Measurements from ENCODE around the gene SULT1A1. TPM values are rescaled to one million over a fixed set of nuclear protein-coding genes. Genes with fewer than 3 reads are reported as not detected.
"Not testable (repeated sequence)": the region's sequence is repeated elsewhere in the genome, so short reads cannot be mapped to it uniquely, and the experiment has no call there.

SULT1A1 gene
- total RNA-seq, 2 donors from 2014 or later, result 26.7 to 35.6 TPM

- ATAC-seq, result no peak
- H3K27me3 ChIP-seq, result no peaks in the 10 kb centered on the region
- peak overlapping the region; percentile 50 to 73 (median 64) for H3K27ac ChIP-seq
- intact Hi-C loops (cut with DNase I), result no loop called here
- no peaks in the 10 kb centered on the region for H3K36me3 ChIP-seq (replicated peaks in 1 of 2; ENCODE audit: insufficient read depth in 1 of 2, low read depth in 2 of 2)
- H3K4me1 ChIP-seq, result peaks cover 30% of the 10 kb centered on the region
- H3K4me3 ChIP-seq, result no peak overlapping the region
- TF ChIP-seq POLR2A (IDR thresholded peaks at IDR 0.05), result no peak
- no peak for TF ChIP-seq CTCF (IDR thresholded peaks at IDR 0.05)
- DNase-seq, result peak in 1 of 4 donors; percentile 27
- no peaks in the 10 kb centered on the region for H3K9me3 ChIP-seq
- WGBS, 2 donors, result 41 to 59% methylated on average over 5 to 10 of the region's 10 CpGs
Observed at GRCh38 chr16:28610595-28611191, 849 bp upstream of the SULT1A1 start.

- H3K27me3 ChIP-seq; intact Hi-C loops (cut with DNase I); H3K4me3 ChIP-seq; ATAC-seq; H3K9me3 ChIP-seq; H3K36me3 ChIP-seq (replicated peaks in 1 of 2; ENCODE audit: insufficient read depth in 1 of 2, low read depth in 2 of 2): not testable (repeated sequence)
- 61% methylated on average over 10 of the region's 11 CpGs; no CpG with 5 or more reads in 1 of the 2 donors for WGBS, 2 donors
- Histone ChIP-seq H3K4me1 (peaks cover 30% of the 10 kb centered on the region), H3K27ac (peak overlapping the region; percentile 61 to 73 (median 70))
- peak in 3 of 4 donors; percentile 27 to 41 (median 38) for DNase-seq
Observed at GRCh38 chr16:28608867-28609596, 812 bp downstream of the SULT1A1 start.

- H3K36me3 ChIP-seq (replicated peaks in 1 of 2; ENCODE audit: insufficient read depth in 1 of 2, low read depth in 2 of 2); intact Hi-C loops (cut with DNase I); H3K9me3 ChIP-seq; H3K4me3 ChIP-seq; ATAC-seq; DNase-seq; H3K27me3 ChIP-seq: not testable (repeated sequence)
- Histone ChIP-seq H3K27ac (peak overlapping the region in 2 of 4 donors; percentile 61 to 73), H3K4me1 (peaks cover 30% of the 10 kb centered on the region)
- WGBS, 2 donors, result 95 to 100% methylated on average over 2 to 6 of the region's 7 CpGs
Observed at GRCh38 chr16:28608496-28608808, 1.4 kb downstream of the SULT1A1 start.

- peak overlapping the region in 2 of 4 donors; percentile 61 to 73 for H3K27ac ChIP-seq
- intact Hi-C loops (cut with DNase I); H3K27me3 ChIP-seq; H3K4me3 ChIP-seq; DNase-seq; H3K36me3 ChIP-seq (replicated peaks in 1 of 2; ENCODE audit: insufficient read depth in 1 of 2, low read depth in 2 of 2); ATAC-seq; H3K9me3 ChIP-seq: not testable (repeated sequence)
- WGBS, 2 donors, result 88 to 96% methylated on average over 10 of the region's 10 CpGs
- H3K4me1 ChIP-seq, result peaks cover 30% of the 10 kb centered on the region
Observed at GRCh38 chr16:28607681-28608495, 2.0 kb downstream of the SULT1A1 start.

GRCh38 chr16:28607116-28607623 is 2.7 kb downstream of the SULT1A1 start:
- DNase-seq (no peak), ATAC-seq (no peak)
- intact Hi-C loops (cut with DNase I), result no loop called here
- peaks cover 30% of the 10 kb centered on the region for H3K4me1 ChIP-seq
- no peak overlapping the region for H3K27ac ChIP-seq
- peaks cover 0 to 2% of the 10 kb centered on the region in 2 donors for H3K36me3 ChIP-seq (replicated peaks in 1 of 2; ENCODE audit: insufficient read depth in 1 of 2, low read depth in 2 of 2)
- H3K4me3 ChIP-seq, result no peak overlapping the region
- H3K9me3 ChIP-seq, result no peaks in the 10 kb centered on the region
- WGBS, 2 donors, result 94% methylated on average over 7 to 9 of the region's 9 CpGs
- H3K27me3 ChIP-seq, result no peaks in the 10 kb centered on the region
- TF ChIP-seq CTCF (IDR thresholded peaks at IDR 0.05) (no peak), POLR2A (IDR thresholded peaks at IDR 0.05) (no peak)
